Kidney (tissue), 14 donors: ENCODE data around the gene PPM1L. TPM values are rescaled to one million over a fixed set of nuclear protein-coding genes. Genes with fewer than 3 reads are reported as not detected.

ENCODE experiments used
- DNase-seq, 5 donors: peaks; one replicate each; pipeline ENCODE4 v3.0.0-alpha.2; 2013 to 2020
- FAIRE-seq: peaks from 2 replicates; lab custom pipeline; 2012; peaks lifted over from hg19 to GRCh38; lab: Jason Lieb, UNC
- H3K27ac ChIP-seq, 2 donors: one replicate each; pipeline ENCODE4 v1.7.0; 2013; ENCODE audit warnings: low read depth in 2 of 2, low read length in 2 of 2, inconsistent platforms in 1 of 2
- H3K27me3 ChIP-seq: one replicate; pipeline ENCODE4 v1.7.1; 2013; ENCODE audit warnings: low read length, inconsistent platforms; ENCODE audit not compliant: control insufficient read depth, insufficient read depth
- H3K36me3 ChIP-seq, 3 donors: one replicate each; pipeline versions ENCODE4 v1.7.0 to v1.7.1; 2013; ENCODE audit warnings: low read length in 3 of 3, control low read depth in 1 of 3, inconsistent platforms in 1 of 3; ENCODE audit not compliant: insufficient read depth in 3 of 3, control insufficient read depth in 2 of 3
- H3K4me1 ChIP-seq, 3 donors: one replicate each; pipeline versions ENCODE4 v1.7.0 to v1.7.1; 2013; ENCODE audit warnings: low read length in 3 of 3, inconsistent platforms in 1 of 3, low read depth in 1 of 3; ENCODE audit not compliant: control insufficient read depth in 2 of 3, insufficient read depth in 2 of 3
- H3K4me3 ChIP-seq, 3 donors: one replicate each; pipeline versions ENCODE4 v1.7.0 to v1.8.1; 2013; ENCODE audit warnings: low read length in 3 of 3, control low read depth in 1 of 3, inconsistent platforms in 1 of 3
- H3K9ac ChIP-seq, 3 donors: one replicate each; pipeline versions ENCODE4 v1.7.0 to v1.7.1; 2013; ENCODE audit warnings: low read length in 3 of 3, control low read depth in 1 of 3, inconsistent platforms in 1 of 3
- H3K9me3 ChIP-seq, 3 donors: one replicate each; pipeline versions ENCODE4 v1.7.0 to v1.7.1; 2013; ENCODE audit warnings: low read length in 3 of 3, control low read depth in 1 of 3, inconsistent platforms in 1 of 3; ENCODE audit not compliant: control insufficient read depth in 2 of 3, insufficient read depth in 1 of 3
- intact Hi-C: fragments of 100-400 bp; cut with DNase I; formaldehyde crosslinking; loops from one replicate; pipeline ENCODE4 v1.11.1; 2022
- polyA plus RNA-seq: library from polyadenylated mRNA; stranded (reverse); fragments of 350-450 nt; fragmentation: Illumina TruSeq; extraction: RNeasy Lipid Tissue Mini Kit (QIAGEN cat#74804); gene quantifications from one replicate; pipeline ENCODE4 v1.2.3, GENCODE V29; 2014; ENCODE audit warnings: low read depth, low replicate concordance; ENCODE audit not compliant: insufficient read depth
- total RNA-seq: library from RNA; stranded (reverse); fragmentation: NEBNext Ultra II Directional; extraction: Animal tissue kit (Norgen Biotek cat#: 25700); gene quantifications from one replicate; pipeline ENCODE4 v1.2.1, GENCODE V29; 2021
- TF ChIP-seq, protein P1 (sequence below): IDR thresholded peaks from 3 replicates; pipeline ENCODE4 v1.5.1; 2012; ENCODE audit warnings: mild to moderate bottlenecking, moderate library complexity, borderline replicate concordance; ENCODE audit not compliant: insufficient read depth; ENCODE audit errors: extremely low read depth
- donor health status: control.
- donor health status: control.
- donor health status: control.
- donor health status: control.
- donor health status: control.
- donor health status: DM: yes; HTN: yes; CAD: no.
- donor health status: Normal renal cell carcinoma (clear cell type).

PPM1L gene
- total and polyA plus RNA-seq, 2 donors from 2014 or later: 2.8 to 13.8 TPM

DNA sequence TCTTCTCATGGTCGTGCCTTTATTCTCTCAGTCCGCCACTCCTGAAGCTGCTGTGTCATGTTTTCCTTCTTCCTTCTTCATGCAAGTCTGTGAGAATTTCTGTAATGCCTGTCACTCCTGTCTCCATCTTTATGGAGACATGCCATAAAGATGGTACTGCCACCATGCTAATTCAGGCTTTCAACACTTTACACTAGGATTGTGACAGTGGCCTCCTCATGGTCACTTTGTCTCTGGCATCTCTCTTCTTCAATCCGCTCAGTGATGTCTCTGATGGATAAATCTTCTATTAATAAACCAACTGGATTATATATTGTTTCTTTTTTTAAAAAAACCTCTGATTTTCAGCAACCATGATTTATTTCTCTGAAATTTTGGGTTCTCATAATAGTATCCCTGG lies 18.1 kb downstream of the PPM1L start:
- intact Hi-C loops: no loop called here
- no peaks in the 10 kb centered on the region for H3K9me3 ChIP-seq
- TF ChIP-seq, protein P1, sequence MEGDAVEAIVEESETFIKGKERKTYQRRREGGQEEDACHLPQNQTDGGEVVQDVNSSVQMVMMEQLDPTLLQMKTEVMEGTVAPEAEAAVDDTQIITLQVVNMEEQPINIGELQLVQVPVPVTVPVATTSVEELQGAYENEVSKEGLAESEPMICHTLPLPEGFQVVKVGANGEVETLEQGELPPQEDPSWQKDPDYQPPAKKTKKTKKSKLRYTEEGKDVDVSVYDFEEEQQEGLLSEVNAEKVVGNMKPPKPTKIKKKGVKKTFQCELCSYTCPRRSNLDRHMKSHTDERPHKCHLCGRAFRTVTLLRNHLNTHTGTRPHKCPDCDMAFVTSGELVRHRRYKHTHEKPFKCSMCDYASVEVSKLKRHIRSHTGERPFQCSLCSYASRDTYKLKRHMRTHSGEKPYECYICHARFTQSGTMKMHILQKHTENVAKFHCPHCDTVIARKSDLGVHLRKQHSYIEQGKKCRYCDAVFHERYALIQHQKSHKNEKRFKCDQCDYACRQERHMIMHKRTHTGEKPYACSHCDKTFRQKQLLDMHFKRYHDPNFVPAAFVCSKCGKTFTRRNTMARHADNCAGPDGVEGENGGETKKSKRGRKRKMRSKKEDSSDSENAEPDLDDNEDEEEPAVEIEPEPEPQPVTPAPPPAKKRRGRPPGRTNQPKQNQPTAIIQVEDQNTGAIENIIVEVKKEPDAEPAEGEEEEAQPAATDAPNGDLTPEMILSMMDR: no peak
- no peaks in the 10 kb centered on the region for H3K27me3 ChIP-seq
- no peaks in the 10 kb centered on the region for H3K4me1 ChIP-seq
- H3K4me3 ChIP-seq: no peak overlapping the region
- no peak for DNase-seq
- no peaks in the 10 kb centered on the region for H3K36me3 ChIP-seq
- no peak for FAIRE-seq
- no peak overlapping the region for H3K9ac ChIP-seq
- no peak overlapping the region for H3K27ac ChIP-seq

DNA sequence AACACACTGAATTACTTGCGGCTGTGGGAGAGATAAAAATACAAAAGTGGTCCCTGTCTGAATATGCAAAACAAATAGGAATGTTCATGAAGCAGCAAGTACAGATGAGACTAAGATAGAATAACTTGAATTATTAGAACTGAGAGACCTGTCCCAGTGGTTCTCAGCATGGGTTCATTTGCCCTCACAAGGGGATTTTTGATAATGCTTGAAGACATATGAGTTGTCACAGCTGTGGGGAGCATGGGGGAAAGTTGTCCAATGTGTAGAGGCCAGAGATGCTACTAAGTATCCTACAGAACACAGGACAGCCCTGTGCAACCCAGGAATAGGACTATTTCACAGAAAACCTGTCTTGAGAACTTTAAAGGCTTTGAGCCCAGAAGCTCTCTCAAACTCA lies 22.4 kb downstream of the PPM1L start:
- DNase-seq (no peak), FAIRE-seq (no peak)
- Histone ChIP-seq H3K36me3 (no peaks in the 10 kb centered on the region), H3K4me3 (no peak overlapping the region), H3K9ac (no peak overlapping the region), H3K27ac (no peak overlapping the region), H3K27me3 (no peaks in the 10 kb centered on the region), H3K9me3 (no peaks in the 10 kb centered on the region), H3K4me1 (no peaks in the 10 kb centered on the region)
- intact Hi-C loops: no loop called here
- TF ChIP-seq, protein P1: no peak

DNA sequence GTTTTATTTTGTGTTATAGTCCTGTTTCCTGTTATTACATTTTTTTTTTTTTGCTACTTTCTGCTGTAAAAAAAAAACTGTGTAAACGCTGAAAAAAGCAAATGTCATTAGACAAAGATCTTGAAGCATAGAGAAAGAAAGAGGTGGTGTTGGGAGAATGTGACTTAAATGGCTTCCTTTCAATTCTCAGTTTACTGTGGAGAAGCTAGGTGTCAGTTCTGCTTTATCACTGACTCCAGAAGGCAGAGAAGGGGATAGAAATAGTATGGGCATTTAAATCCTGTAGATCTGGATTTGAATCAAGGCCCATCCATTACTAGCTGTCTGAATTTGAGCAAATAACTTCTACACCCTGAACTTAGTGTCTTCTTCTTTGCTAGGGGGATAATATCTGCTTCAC lies 23.0 kb downstream of the PPM1L start:
- intact Hi-C loops: no loop called here
- Histone ChIP-seq H3K4me1 (no peaks in the 10 kb centered on the region), H3K36me3 (no peaks in the 10 kb centered on the region), H3K9ac (no peak overlapping the region), H3K9me3 (no peaks in the 10 kb centered on the region), H3K27ac (no peak overlapping the region), H3K4me3 (no peak overlapping the region), H3K27me3 (no peaks in the 10 kb centered on the region)
- no peak for FAIRE-seq
- TF ChIP-seq, protein P1: no peak
- DNase-seq: no peak

DNA sequence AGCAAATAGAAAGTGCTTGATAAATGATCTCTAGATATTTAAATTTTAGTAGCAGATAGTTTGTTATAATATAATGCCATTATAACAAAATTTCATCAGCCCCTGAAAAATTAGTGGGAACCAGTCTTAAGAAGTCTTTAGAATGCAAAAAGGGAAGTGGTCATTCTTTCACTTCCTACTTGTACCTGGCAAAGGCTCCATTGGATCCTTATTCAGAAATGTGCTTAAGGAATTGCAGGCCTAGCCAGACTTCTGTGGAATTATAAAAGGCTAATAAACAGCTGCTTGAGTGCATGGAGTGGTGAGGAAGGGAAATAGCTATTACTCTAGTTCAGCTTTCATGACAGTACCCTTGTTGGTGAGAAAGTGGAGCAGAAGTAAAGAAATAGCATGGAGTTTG lies 24.2 kb downstream of the PPM1L start:
- intact Hi-C loops: no loop called here
- Histone ChIP-seq H3K36me3 (no peaks in the 10 kb centered on the region), H3K4me3 (no peak overlapping the region), H3K27me3 (no peaks in the 10 kb centered on the region), H3K27ac (no peak overlapping the region), H3K9me3 (no peaks in the 10 kb centered on the region), H3K4me1 (no peaks in the 10 kb centered on the region), H3K9ac (no peak overlapping the region)
- FAIRE-seq: no peak
- DNase-seq: no peak
- TF ChIP-seq, protein P1: no peak
